ENCODE data around the gene CLDN4.

DNA sequence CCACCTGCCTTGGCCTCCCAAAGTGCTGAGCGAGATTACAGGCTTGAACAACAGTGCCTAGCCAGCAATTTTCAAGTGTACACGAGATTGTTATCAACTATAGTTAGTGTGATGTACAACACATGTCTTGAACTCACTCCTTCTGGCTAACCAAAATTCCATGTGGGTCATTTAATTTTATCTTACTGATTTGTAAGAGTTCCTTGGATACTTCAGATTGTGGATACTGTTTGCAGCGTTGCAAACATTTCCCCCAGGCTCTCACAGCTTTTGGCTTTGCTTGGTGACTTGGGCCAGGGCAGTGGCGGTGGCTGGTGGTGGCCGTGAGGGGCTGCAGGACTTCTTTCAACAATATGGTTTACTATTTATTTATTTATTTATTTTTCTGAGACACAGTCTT, 21.7 kb downstream of the CLDN4 start:
- TF ChIP-seq, protein P1, sequence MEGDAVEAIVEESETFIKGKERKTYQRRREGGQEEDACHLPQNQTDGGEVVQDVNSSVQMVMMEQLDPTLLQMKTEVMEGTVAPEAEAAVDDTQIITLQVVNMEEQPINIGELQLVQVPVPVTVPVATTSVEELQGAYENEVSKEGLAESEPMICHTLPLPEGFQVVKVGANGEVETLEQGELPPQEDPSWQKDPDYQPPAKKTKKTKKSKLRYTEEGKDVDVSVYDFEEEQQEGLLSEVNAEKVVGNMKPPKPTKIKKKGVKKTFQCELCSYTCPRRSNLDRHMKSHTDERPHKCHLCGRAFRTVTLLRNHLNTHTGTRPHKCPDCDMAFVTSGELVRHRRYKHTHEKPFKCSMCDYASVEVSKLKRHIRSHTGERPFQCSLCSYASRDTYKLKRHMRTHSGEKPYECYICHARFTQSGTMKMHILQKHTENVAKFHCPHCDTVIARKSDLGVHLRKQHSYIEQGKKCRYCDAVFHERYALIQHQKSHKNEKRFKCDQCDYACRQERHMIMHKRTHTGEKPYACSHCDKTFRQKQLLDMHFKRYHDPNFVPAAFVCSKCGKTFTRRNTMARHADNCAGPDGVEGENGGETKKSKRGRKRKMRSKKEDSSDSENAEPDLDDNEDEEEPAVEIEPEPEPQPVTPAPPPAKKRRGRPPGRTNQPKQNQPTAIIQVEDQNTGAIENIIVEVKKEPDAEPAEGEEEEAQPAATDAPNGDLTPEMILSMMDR (IDR thresholded peaks at IDR 0.05), result no peak
- TF ChIP-seq POLR2A (IDR thresholded peaks at IDR 0.05), result no peak
